IPS-18c (cell line): ENCODE data around the gene OSTN.

Experiments
- H3K4me3 ChIP-seq: 2 replicates; pipeline ENCODE4 v1.7.0; 2013; ENCODE audit warnings: low read depth, mild to moderate bottlenecking, low read length, moderate library complexity; ENCODE audit not compliant: insufficient read depth
- H3K9me3 ChIP-seq: one replicate; pipeline ENCODE4 v1.6.1; 2013; ENCODE audit warnings: mild to moderate bottlenecking, low read length, moderate library complexity; ENCODE audit not compliant: control insufficient read depth, insufficient read depth

OSTN gene

DNA sequence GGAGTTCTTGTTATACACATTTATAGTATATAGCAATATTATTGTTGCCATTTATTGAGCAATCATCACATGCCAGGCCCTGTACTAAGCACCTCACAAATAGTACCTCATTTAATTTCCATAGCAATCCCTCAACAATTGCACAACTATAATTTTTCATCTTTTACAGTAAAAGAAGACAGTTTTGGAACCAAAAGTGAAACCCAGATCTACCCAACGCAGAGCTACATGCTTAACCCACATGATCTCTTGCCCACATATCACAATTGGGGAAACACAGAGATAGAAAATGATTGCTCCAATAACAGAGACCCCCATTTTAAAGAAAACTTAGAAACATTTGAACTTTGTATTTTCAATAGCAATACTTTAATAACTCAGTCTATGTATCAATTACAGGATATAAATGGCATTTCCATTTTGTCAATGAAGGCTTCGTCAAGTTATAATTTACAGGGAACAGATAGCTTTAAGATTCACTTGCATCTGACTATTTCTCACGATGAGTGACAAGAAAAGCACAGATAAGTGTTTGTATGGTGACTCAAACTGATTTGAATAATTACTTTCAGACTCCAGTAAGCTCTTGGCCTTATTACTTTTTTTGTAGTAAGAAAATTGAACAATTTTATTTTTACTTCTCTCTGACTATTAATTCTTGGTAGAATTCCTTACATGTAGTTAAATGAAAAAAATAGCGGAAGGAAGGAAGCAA lies 91.4 kb downstream of the OSTN start:
- H3K4me3 ChIP-seq = no peak overlapping the region
- peaks cover 2% of the 10 kb centered on the region for H3K9me3 ChIP-seq

DNA sequence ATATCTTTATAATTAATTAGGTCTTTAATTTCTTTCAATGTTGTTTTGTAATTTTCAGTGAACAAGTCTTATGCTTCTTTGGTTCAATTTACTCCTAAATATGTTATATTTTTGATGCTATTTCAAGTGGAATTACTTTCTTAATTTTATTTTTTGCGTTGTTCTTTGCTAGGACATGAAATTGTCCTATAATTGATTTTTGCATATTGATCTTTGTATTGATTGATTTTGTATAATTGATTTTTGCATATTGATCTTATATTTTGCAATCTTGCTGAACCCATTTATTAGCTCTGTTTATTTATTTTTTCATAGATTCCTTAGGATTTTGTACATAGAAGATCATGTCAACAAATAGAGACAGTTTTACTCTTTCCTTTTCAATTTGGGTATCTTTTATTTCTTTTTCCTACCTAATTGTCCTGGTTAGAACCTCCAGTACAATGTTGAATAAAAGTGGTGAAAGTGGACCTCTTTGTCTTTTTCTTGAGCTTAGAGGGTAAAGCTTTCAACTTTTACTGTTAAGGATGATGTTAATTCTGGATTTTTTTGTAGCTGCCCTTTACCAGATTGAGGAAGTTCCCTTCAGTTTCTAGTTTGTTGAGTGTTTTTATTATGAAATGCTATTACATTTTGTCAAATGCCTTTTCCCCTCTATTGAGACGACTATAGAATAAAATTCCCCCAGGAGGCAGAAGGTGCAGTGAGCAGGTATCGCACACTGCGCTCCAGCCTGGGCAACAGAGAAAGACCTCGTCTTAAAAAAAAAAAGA lies 93.4 kb downstream of the OSTN start:
- peaks cover 2% of the 10 kb centered on the region for H3K9me3 ChIP-seq
- H3K4me3 ChIP-seq = no peak overlapping the region

DNA sequence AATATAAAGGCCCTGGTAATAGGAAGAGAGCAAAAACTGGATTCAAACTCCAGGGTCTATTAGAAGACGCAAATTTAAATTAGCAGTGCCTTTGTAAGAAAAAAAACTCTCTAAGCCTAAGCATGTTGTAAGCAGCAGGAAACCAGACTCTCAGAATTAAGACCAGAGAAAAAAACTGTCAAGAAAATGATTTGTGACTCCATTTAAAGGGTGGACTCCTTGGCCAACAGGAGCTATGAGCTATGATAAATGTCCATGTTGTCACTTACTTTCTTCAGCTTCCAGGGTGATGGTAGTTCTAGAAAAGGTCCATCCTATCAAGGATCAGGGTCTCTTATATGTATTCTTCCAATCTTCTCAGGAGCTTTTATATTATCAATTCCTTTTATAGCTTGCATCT lies 95.2 kb downstream of the OSTN start:
- H3K4me3 ChIP-seq = no peak overlapping the region
- H3K9me3 ChIP-seq = peaks cover 2% of the 10 kb centered on the region

DNA sequence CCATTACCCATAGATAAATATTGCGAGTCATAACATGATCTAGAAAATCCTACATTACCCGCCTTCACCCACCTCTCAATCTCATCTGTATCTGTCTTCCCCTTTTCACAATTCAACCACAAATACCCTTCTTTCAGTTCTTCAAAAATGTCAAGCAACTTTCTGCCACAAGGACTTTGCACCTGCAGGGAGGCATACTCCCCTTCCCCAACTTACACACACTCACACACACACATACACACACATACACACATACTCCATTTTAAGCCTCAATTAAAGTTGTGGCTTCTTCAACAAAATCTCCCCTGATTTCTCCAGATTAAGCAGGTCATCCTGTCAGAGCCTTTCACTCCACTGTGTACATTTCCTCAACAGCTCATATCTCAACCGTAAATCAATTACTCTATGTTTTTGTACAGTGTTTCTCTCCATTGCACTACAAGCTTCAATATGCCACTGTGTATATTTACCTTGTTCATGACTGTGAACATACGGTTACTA lies 97.0 kb downstream of the OSTN start:
- Histone ChIP-seq H3K4me3 (no peak overlapping the region), H3K9me3 (peaks cover 2% of the 10 kb centered on the region)

DNA sequence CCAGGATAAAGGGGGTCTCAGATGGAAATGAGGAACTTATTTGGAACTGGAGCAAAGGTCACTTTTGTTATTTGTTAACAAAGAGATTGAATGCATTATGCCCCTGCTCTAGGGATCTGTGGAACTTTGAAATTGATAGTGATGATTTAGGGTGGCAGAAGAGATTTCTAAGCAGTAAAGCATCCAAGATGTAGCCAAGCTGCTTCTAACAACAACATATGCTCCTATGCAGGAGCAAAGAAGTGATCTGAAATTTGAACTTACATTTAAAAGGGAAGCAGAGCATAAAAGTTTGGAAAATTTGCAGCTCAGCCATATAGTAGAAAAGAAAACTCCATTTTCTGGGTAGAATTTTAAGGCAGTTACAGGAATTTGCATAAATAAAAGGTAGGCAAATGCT lies 99.8 kb downstream of the OSTN start:
- Histone ChIP-seq H3K4me3 (no peak overlapping the region), H3K9me3 (no peaks in the 10 kb centered on the region)

DNA sequence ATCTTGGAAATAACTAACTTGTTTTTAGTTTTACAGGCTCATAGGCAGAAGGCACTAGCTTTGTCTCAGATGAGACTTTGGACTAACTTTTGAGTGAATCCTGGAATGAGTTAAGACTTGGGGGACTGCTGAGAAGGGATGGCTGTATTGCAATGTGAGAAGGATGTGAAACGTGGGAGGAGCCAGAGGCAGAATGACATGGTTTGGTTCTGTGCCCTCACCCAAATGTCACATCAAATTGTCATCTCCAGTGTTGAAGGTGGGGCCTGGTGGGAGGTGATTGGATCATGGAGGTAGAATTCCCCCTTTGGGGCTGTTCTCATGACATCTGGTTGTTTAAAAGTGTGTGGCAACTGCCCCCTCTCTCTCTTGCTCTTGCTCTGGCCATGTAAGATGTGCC lies 101.4 kb downstream of the OSTN start:
- Histone ChIP-seq H3K4me3 (no peak overlapping the region), H3K9me3 (no peaks in the 10 kb centered on the region)

DNA sequence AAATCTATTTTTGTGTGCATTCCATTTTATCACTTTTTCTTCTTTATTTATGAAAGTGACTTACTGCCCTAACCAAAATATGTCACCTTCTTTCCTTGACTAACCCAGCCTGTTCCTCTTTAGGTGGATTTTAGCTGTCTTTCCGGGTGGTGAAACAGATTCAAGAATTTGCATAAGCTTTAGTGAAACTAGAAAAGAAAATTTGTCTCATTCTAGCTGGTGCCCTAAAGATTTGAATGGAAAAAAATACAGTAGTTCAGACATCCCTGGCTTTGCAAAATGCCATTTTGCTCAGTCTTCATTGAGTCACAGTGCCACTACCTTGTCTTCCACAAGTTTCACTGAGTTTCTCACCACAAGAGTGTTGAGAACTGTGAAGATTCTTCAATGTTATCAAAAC lies 102.0 kb downstream of the OSTN start:
- Histone ChIP-seq H3K4me3 (no peak overlapping the region), H3K9me3 (no peaks in the 10 kb centered on the region)

DNA sequence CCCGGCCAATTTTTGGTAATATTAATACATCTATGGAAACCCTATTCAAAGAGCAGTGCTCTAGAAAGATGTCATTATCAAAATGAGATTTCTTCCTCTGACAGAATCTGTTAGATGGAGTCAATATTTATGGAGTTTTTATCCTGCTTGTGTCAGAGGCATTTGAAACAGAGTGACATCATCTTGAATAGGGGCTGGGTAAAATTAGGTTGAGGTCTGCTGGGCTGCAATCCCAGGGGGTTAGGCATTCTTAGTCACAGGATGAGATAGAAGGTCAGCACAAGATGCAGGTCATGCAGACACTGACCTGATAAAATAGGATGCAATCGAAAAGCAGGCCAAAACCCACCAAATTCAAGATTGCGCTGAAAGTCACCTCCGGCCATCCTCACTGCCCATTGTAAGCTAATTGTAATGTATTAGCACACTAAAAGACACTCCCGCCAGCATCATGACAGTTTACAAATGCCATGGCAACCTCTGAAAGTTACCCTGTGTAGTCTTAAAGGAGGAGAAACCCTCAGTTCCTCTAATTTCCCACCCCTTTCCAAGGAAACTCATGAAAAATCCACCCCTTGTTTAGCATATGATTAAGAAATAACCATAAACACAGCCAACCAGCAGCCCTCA lies 102.9 kb downstream of the OSTN start:
- H3K9me3 ChIP-seq = no peaks in the 10 kb centered on the region
- no peak overlapping the region for H3K4me3 ChIP-seq

DNA sequence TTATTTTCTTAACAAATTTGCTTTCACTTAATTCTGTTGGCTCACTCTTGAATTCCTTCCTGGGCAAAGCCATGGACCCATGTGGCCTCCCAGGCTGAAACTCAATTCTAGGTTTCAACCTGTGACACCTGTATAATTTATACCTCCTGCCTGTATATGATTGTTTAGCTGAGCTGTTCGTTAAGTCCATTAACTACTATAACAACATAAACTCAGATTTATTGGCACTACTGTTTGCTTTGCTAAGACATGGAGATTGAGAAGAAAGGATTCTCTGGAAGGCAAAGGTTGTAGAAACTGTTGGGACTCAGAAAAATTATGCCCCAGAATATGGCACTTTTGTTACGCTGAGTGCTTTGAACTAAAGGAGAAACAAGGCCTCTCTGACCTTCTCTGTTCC lies 103.4 kb downstream of the OSTN start:
- no peak overlapping the region for H3K4me3 ChIP-seq
- H3K9me3 ChIP-seq = no peaks in the 10 kb centered on the region

DNA sequence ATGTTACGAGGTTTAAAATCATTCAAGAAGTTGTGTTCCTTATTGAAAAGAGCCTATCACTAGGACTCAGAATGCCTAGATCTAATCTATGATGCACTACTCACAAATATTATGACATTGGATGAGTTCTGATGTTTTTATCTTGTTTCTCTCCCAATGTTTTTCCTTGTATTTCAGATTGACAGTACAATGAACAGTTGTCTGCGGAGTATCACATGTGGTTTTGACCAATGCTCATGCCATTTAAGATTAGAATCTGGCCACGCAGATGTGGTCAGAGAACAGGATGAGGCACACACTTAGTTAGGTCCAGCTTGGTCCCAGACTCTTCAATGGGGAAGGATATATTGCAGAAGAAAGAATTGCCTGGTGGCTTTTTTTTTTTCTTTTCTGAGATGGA lies 104.6 kb downstream of the OSTN start:
- Histone ChIP-seq H3K9me3 (no peaks in the 10 kb centered on the region), H3K4me3 (no peak overlapping the region)

DNA sequence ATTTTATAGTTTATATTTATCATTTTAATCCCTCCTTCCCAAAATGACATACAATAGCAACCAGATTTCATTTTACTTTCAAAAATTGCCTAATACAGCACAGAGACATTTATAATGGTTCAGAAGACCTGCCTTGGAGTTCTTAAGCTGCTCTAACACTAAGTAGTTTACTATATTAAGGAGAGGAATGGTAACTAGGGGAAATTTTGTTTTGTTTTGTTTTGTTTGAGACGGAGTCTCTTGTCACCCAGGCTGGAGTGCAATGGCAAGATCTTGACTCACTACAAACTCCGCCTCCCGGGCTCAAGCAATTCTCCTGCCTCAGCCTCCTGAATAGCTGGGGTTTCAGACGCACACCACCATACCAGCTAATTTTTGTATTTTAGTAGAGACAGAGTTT lies 107.4 kb downstream of the OSTN start:
- H3K9me3 ChIP-seq = no peaks in the 10 kb centered on the region
- H3K4me3 ChIP-seq = no peak overlapping the region

DNA sequence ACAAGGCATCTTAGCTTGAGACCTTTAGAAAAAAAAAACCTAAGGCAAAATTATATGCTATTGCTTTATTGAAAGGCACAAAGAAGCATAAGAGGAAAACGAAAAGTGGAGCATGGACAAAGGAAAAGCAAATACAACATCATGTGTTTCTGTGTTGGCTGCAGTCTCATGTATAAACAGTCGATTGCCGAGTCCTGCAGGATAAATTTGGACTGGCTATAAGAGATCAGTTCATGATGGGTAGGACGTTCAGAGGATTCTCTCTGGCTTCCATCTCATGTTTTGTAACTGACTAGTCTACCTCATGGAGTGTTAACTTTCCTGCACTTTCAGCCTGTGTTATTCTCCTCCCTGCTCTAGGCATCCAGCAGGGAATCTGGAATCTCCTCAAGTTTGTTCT lies 108.3 kb downstream of the OSTN start:
- Histone ChIP-seq H3K9me3 (no peaks in the 10 kb centered on the region), H3K4me3 (no peak overlapping the region)

DNA sequence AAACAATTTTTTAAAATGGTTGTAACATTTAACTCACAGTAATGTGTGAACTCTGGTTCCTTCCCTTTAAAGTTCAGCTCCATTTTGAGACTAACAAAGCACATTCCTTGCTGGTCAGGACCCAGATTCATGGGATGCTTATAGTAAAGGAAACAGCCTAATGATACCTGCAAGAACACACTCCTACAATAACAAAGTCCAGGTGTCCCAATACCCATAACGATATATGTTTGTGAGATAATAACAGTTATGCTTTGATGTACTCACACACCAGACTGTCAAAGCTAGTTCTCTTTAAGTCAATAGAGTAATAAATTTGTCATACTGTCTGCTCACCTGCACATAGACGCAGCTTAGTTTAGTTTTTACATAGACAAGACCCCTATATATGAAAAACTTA lies 114.3 kb downstream of the OSTN start:
- Histone ChIP-seq H3K9me3 (no peaks in the 10 kb centered on the region), H3K4me3 (no peak overlapping the region)

DNA sequence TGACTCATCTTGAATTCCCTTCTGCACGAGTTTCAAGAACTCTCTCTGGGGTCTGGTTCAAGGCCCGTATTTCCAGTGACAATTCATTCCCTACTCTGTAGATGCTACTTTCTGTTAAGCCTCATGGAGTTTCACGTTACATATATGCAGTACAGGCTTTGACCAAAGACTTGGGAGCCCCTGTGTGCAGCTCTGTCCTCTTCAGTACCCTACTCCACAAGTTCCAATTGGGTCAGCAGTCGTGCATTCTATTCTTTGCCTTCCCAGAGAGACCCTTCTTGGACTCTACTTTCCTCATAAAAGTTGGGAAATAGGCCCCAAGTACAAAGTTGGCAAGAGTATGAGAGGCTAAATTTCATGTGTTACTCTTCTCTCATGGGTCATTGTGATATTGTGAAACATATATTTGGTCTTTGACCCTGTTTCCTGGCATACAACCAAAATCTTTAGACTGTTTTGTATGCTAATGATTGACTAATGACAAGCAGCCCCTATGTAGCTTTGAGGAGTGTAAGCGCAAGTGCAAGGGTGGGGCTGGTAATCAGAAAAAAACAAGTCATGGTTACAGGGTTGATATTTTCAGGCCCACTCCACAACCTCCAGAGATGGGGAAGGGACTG lies 115.2 kb downstream of the OSTN start:
- no peaks in the 10 kb centered on the region for H3K9me3 ChIP-seq
- H3K4me3 ChIP-seq = no peak overlapping the region
